ENCODE measurements around the gene ADAM12.

DNA sequence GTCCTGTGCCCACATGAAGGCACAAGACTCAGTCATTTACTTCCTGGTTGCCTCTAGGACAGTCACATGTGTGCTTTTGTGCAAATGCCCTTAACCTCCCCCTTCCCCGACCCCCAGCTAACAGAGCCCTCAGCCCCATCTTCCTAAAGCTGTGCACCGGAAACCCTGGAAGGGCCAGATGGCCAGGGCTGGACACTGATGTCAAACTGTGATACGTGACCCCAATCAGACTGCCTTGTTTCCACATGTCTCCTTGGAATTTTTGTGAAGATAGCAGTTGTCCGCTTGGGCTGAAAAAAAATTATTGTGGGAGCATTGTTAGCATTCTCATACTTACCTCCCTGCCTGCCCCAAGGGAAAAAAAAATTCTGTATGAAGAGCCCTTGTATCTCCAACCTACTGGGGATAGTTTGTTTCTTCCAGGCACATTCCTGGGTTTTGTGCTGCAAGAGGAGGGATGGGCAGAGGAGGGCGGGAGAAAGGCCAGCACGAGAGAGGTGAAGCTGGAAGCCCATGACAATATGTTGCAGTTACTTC, 17.0 kb upstream of the ADAM12 start:
- TF ChIP-seq, protein P1, sequence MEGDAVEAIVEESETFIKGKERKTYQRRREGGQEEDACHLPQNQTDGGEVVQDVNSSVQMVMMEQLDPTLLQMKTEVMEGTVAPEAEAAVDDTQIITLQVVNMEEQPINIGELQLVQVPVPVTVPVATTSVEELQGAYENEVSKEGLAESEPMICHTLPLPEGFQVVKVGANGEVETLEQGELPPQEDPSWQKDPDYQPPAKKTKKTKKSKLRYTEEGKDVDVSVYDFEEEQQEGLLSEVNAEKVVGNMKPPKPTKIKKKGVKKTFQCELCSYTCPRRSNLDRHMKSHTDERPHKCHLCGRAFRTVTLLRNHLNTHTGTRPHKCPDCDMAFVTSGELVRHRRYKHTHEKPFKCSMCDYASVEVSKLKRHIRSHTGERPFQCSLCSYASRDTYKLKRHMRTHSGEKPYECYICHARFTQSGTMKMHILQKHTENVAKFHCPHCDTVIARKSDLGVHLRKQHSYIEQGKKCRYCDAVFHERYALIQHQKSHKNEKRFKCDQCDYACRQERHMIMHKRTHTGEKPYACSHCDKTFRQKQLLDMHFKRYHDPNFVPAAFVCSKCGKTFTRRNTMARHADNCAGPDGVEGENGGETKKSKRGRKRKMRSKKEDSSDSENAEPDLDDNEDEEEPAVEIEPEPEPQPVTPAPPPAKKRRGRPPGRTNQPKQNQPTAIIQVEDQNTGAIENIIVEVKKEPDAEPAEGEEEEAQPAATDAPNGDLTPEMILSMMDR (IDR thresholded peaks at IDR 0.05) = no peak
- no peak for TF ChIP-seq POLR2A (IDR thresholded peaks at IDR 0.05)
